GM20000 (cell line): ENCODE measurements around the gene PLGRKT.

ENCODE experiments used
- DNase-seq: peaks from one replicate; pipeline ENCODE4 v3.0.0; 2012; ENCODE audit warnings: low spot score
- CTCF ChIP-seq: IDR thresholded peaks from 2 replicates; pipeline ENCODE4 v1.5.1; 2012; ENCODE audit warnings: mild to moderate bottlenecking, control low read depth; ENCODE audit errors: extremely low read depth, missing control alignments

The PLGRKT gene

GRCh38 chr9:5428172-5428571, 9.6 kb downstream of the PLGRKT start:
- TF ChIP-seq CTCF = no peak
- DNase-seq = no peak

GRCh38 chr9:5427005-5427404, 10.7 kb downstream of the PLGRKT start:
- no peak for TF ChIP-seq CTCF
- DNase-seq = no peak

GRCh38 chr9:5425006-5425628, 12.6 kb downstream of the PLGRKT start:
- peak; percentile 52 for DNase-seq
- peak; percentile 42 for TF ChIP-seq CTCF

GRCh38 chr9:5422276-5422675, 15.4 kb downstream of the PLGRKT start:
- TF ChIP-seq CTCF = no peak
- no peak for DNase-seq

- no peak for DNase-seq
- no peak for TF ChIP-seq CTCF
Observed at GRCh38 chr9:5421163-5421562, 16.6 kb downstream of the PLGRKT start.

GRCh38 chr9:5419987-5420386, 17.7 kb downstream of the PLGRKT start:
- TF ChIP-seq CTCF = no peak
- DNase-seq = no peak

- no peak for DNase-seq
- no peak for TF ChIP-seq CTCF
Observed at GRCh38 chr9:5418481-5418880, 19.2 kb downstream of the PLGRKT start.
